ENCODE measurements around the gene GALNT10. TPM values are rescaled to one million over a fixed set of nuclear protein-coding genes. Genes with fewer than 3 reads are reported as not detected.

Gene GALNT10
- polyA plus RNA-seq, 1 of the 3 experiments (the other 2 are of a cell fraction) = 56.3 TPM

DNA sequence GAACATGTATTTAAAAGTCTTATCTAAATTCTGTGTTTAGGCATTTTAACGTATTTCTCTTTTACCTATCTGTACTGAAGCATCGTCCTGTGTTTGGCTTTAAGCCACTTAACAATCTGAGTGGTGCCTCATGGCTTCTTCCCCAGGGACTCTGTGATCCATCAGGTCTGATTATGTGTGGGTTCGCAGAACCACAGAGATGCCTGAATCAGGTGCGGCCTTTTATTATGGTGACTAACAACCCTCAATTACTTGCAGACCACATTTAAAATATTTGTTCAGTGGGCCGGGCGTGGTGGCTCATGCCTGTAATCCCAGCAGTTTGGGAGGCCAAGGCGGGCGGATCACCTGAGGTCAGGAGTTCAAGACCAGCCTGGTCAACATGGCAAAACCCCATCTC, 215.7 kb downstream of the GALNT10 start:
- peaks cover 4 to 9% of the 10 kb centered on the region in 2 experiments; a peak in 2 of 4 replicates for H3K4me1 ChIP-seq (ENCODE audit: control insufficient read depth in 1 of 2, insufficient read depth in 2 of 2, low read depth in 1 of 2, low read length in 1 of 2)
- no peaks in the 10 kb centered on the region for H3F3A ChIP-seq (replicated peaks; ENCODE audit: insufficient read depth)
- no peak overlapping the region for H3K4me2 ChIP-seq
- no peak overlapping the region for H2AFZ ChIP-seq (ENCODE audit: low read depth)
- no peaks in the 10 kb centered on the region for H4K20me1 ChIP-seq (ENCODE audit: insufficient read depth)
- H3K9me2 ChIP-seq = no peaks in the 10 kb centered on the region
- WGBS (ENCODE audit: low lambda C conversion rate) = 94% methylated on average over 8 of the region's 8 CpGs
- H3K36me3 ChIP-seq (replicated peaks in 1 of 2; ENCODE audit: control insufficient read depth in 1 of 2, insufficient read depth in 2 of 2, low read length in 1 of 2) = peaks cover 29 to 33% of the 10 kb centered on the region in 2 experiments
- TF ChIP-seq RXRA (IDR thresholded peaks at IDR 0.05; ENCODE audit: borderline replicate concordance, low read depth) = no peak
- TF ChIP-seq, protein P1, sequence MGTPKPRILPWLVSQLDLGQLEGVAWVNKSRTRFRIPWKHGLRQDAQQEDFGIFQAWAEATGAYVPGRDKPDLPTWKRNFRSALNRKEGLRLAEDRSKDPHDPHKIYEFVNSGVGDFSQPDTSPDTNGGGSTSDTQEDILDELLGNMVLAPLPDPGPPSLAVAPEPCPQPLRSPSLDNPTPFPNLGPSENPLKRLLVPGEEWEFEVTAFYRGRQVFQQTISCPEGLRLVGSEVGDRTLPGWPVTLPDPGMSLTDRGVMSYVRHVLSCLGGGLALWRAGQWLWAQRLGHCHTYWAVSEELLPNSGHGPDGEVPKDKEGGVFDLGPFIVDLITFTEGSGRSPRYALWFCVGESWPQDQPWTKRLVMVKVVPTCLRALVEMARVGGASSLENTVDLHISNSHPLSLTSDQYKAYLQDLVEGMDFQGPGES (IDR thresholded peaks at IDR 0.05; ENCODE audit: low read depth, low read length) = no peak
- TF ChIP-seq POLR2AphosphoS5 (IDR thresholded peaks at IDR 0.05; ENCODE audit: low read depth, low read length) = no peak
- TF ChIP-seq MEF2A (IDR thresholded peaks at IDR 0.05; ENCODE audit: borderline replicate concordance, low read depth) = no peak
- TF ChIP-seq, protein P2, sequence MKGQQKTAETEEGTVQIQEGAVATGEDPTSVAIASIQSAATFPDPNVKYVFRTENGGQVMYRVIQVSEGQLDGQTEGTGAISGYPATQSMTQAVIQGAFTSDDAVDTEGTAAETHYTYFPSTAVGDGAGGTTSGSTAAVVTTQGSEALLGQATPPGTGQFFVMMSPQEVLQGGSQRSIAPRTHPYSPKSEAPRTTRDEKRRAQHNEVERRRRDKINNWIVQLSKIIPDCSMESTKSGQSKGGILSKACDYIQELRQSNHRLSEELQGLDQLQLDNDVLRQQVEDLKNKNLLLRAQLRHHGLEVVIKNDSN (IDR thresholded peaks at IDR 0.05; ENCODE audit: borderline replicate concordance, low read depth) = no peak
- TF ChIP-seq, protein P3, sequence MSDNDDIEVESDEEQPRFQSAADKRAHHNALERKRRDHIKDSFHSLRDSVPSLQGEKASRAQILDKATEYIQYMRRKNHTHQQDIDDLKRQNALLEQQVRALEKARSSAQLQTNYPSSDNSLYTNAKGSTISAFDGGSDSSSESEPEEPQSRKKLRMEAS (IDR thresholded peaks at IDR 0.05; ENCODE audit: low read depth) = no peak
- TF ChIP-seq, protein P4, sequence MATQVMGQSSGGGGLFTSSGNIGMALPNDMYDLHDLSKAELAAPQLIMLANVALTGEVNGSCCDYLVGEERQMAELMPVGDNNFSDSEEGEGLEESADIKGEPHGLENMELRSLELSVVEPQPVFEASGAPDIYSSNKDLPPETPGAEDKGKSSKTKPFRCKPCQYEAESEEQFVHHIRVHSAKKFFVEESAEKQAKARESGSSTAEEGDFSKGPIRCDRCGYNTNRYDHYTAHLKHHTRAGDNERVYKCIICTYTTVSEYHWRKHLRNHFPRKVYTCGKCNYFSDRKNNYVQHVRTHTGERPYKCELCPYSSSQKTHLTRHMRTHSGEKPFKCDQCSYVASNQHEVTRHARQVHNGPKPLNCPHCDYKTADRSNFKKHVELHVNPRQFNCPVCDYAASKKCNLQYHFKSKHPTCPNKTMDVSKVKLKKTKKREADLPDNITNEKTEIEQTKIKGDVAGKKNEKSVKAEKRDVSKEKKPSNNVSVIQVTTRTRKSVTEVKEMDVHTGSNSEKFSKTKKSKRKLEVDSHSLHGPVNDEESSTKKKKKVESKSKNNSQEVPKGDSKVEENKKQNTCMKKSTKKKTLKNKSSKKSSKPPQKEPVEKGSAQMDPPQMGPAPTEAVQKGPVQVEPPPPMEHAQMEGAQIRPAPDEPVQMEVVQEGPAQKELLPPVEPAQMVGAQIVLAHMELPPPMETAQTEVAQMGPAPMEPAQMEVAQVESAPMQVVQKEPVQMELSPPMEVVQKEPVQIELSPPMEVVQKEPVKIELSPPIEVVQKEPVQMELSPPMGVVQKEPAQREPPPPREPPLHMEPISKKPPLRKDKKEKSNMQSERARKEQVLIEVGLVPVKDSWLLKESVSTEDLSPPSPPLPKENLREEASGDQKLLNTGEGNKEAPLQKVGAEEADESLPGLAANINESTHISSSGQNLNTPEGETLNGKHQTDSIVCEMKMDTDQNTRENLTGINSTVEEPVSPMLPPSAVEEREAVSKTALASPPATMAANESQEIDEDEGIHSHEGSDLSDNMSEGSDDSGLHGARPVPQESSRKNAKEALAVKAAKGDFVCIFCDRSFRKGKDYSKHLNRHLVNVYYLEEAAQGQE (IDR thresholded peaks at IDR 0.05; ENCODE audit: low read depth, low read length) = no peak
- TF ChIP-seq NFIC (IDR thresholded peaks at IDR 0.05; ENCODE audit: borderline replicate concordance) = no peak
- H3K9ac ChIP-seq = no peak overlapping the region
- ChIA-PET CTCF (interaction anchor here (0.7 to 7.3 kb wide), 22 partner anchors 11 to 431 kb away, joined by 3 to 105 read pairs (median 8); partner anchors contain the start of gene GALNT10), POLR2A (no interaction called here)
- no peaks in the 10 kb centered on the region for H3K79me2 ChIP-seq (ENCODE audit: insufficient read depth)
- DNase-seq = no peak
- H3K27me3 ChIP-seq (ENCODE audit: insufficient read depth) = no peaks in the 10 kb centered on the region
- H3K4me3 ChIP-seq (ENCODE audit: low read depth in 2 of 2, low read length in 1 of 2) = no peak overlapping the region
- no peaks in the 10 kb centered on the region for H3K9me3 ChIP-seq
- no peak overlapping the region for H3K27ac ChIP-seq (ENCODE audit: low read depth in 2 of 2, low read length in 1 of 2)

DNA sequence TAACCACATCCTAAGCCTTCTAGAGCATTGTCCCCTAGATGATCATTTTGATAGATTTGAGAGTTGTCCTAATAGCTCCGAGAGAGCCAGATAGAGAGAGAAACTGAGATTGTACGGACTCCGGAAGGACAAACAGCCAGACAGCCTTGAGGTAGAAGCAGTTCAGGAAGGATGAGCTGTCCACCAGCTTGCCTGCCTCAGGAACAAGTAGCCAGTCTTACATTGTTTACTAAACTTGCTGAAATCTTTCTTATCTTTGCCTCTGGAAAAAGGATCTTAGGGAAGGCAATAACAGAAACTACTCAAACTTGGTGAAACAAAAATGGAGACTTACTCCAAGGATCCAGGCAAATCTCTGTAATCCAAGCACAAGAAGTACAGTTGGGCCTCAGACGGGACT, 216.3 kb downstream of the GALNT10 start:
- H3K4me3 ChIP-seq (ENCODE audit: low read depth in 2 of 2, low read length in 1 of 2) = no peak overlapping the region
- H3K4me2 ChIP-seq = no peak overlapping the region
- H3K36me3 ChIP-seq (replicated peaks in 1 of 2; ENCODE audit: control insufficient read depth in 1 of 2, insufficient read depth in 2 of 2, low read length in 1 of 2) = peaks cover 31 to 37% of the 10 kb centered on the region in 2 experiments
- no peaks in the 10 kb centered on the region for H3K27me3 ChIP-seq (ENCODE audit: insufficient read depth)
- no peaks in the 10 kb centered on the region for H4K20me1 ChIP-seq (ENCODE audit: insufficient read depth)
- H3K9me3 ChIP-seq = no peaks in the 10 kb centered on the region
- peaks cover 4 to 6% of the 10 kb centered on the region in 2 experiments; a peak in 1 of 4 replicates for H3K4me1 ChIP-seq (ENCODE audit: control insufficient read depth in 1 of 2, insufficient read depth in 2 of 2, low read depth in 1 of 2, low read length in 1 of 2)
- no peak overlapping the region for H2AFZ ChIP-seq (ENCODE audit: low read depth)
- no peaks in the 10 kb centered on the region for H3K79me2 ChIP-seq (ENCODE audit: insufficient read depth)
- no peaks in the 10 kb centered on the region for H3F3A ChIP-seq (replicated peaks; ENCODE audit: insufficient read depth)
- H3K9ac ChIP-seq = no peak overlapping the region
- H3K9me2 ChIP-seq = no peaks in the 10 kb centered on the region
- no peak for DNase-seq
- 94% methylated on average over 4 of the region's 4 CpGs for WGBS (ENCODE audit: low lambda C conversion rate)
- H3K27ac ChIP-seq (ENCODE audit: low read depth in 2 of 2, low read length in 1 of 2) = no peak overlapping the region
- ChIA-PET CTCF (interaction anchor here (0.7 to 7.3 kb wide), 10 partner anchors 13 to 338 kb away, joined by 3 to 105 read pairs (median 4); no protein-coding TSS in a partner anchor), POLR2A (no interaction called here)
- TF ChIP-seq, protein P4 (IDR thresholded peaks at IDR 0.05; ENCODE audit: low read depth, low read length) = no peak
- no peak for TF ChIP-seq MEF2A (IDR thresholded peaks at IDR 0.05; ENCODE audit: borderline replicate concordance, low read depth)
- TF ChIP-seq, protein P5, sequence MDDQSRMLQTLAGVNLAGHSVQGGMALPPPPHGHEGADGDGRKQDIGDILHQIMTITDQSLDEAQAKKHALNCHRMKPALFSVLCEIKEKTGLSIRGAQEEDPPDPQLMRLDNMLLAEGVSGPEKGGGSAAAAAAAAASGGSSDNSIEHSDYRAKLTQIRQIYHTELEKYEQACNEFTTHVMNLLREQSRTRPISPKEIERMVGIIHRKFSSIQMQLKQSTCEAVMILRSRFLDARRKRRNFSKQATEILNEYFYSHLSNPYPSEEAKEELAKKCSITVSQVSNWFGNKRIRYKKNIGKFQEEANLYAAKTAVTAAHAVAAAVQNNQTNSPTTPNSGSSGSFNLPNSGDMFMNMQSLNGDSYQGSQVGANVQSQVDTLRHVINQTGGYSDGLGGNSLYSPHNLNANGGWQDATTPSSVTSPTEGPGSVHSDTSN (IDR thresholded peaks at IDR 0.05) = no peak
- TF ChIP-seq NFIC (IDR thresholded peaks at IDR 0.05; ENCODE audit: borderline replicate concordance) = no peak
- TF ChIP-seq RAD21 (IDR thresholded peaks at IDR 0.05; ENCODE audit: low read length) = no peak
- TF ChIP-seq RXRA (IDR thresholded peaks at IDR 0.05; ENCODE audit: borderline replicate concordance, low read depth) = no peak
- TF ChIP-seq TEAD4 (IDR thresholded peaks at IDR 0.05; ENCODE audit: borderline replicate concordance, insufficient read depth) = no peak
- TF ChIP-seq, protein P3 (IDR thresholded peaks at IDR 0.05; ENCODE audit: low read depth) = no peak
- no peak for TF ChIP-seq YY1 (IDR thresholded peaks at IDR 0.05; ENCODE audit: low read depth)
- TF ChIP-seq RFX5 (IDR thresholded peaks at IDR 0.05; ENCODE audit: low read length) = no peak
- TF ChIP-seq RCOR1 (IDR thresholded peaks at IDR 0.05; ENCODE audit: low read length) = no peak
- no peak for TF ChIP-seq GABPA (IDR thresholded peaks at IDR 0.05; ENCODE audit: low read depth)
